ENCODE measurements around the gene RAB44. TPM values are rescaled to one million over a fixed set of nuclear protein-coding genes. Genes with fewer than 3 reads are reported as not detected.

The RAB44 gene
- total and polyA plus RNA-seq, 2 donors (not counting 1 experiment from before 2014, with no cell fraction given) = 0.15 to 0.16 TPM

- Histone ChIP-seq H4K20me1 (ENCODE audit: control insufficient read depth, insufficient read depth, low read length, poor library complexity, severe bottlenecking) (no peaks in the 10 kb centered on the region), H3K9me3 (ENCODE audit: control extremely low read depth in 1 of 3, control insufficient read depth in 2 of 3, insufficient read depth in 1 of 3, low read length in 2 of 3) (no peaks in the 10 kb centered on the region), H3K27ac (ENCODE audit: low read length in 2 of 2) (no peak overlapping the region), H3K36me3 (replicated peaks in 1 of 2; ENCODE audit: control extremely low read depth in 1 of 2, control insufficient read depth in 1 of 2, extremely low read depth in 1 of 2, insufficient read depth in 2 of 2, low read length in 1 of 2) (no peaks in the 10 kb centered on the region), H3K79me2 (ENCODE audit: control insufficient read depth, insufficient read depth, low read length) (no peaks in the 10 kb centered on the region), H3K4me3 (ENCODE audit: control extremely low read depth in 1 of 5, extremely low read depth in 1 of 5, insufficient read depth in 1 of 5, low read depth in 2 of 5, low read length in 4 of 5) (no peak overlapping the region), H3K27me3 (replicated peaks in 1 of 4; ENCODE audit: control extremely low read depth in 1 of 4, control insufficient read depth in 3 of 4, insufficient read depth in 4 of 4, low read length in 3 of 4) (peaks cover 0 to 9% (median 0%) of the 10 kb centered on the region in 4 experiments), H3K9ac (ENCODE audit: low read length) (no peak overlapping the region), H3K4me1 (ENCODE audit: control insufficient read depth in 2 of 2, insufficient read depth in 2 of 2, low read length in 2 of 2) (peaks cover 21 to 28% of the 10 kb centered on the region in 2 donors), H3K4me2 (replicated peaks; ENCODE audit: low read depth, low read length, poor library complexity, severe bottlenecking) (no peak overlapping the region), H2AFZ (ENCODE audit: insufficient read depth, low read depth, low read length, poor library complexity, severe bottlenecking) (no peak overlapping the region)
- no peak overlapping the region for H3K4me3 Mint-ChIP-seq
- H3K27ac Mint-ChIP-seq = no peak overlapping the region
- ChIA-PET CTCF (interaction anchor here (1.3 to 7.8 kb wide), 5 partner anchors 12 to 164 kb away, joined by 3 to 123 read pairs (median 22); no protein-coding TSS in a partner anchor), POLR2A (interaction anchor here (0.6 kb wide), 1 partner anchor 77 kb away, joined by 4 read pairs; no protein-coding TSS in a partner anchor)
- 75% methylated on average over 4 of the region's 5 CpGs for WGBS (ENCODE audit: insufficient coverage)
- ATAC-seq (ENCODE audit: low read depth) = no peak
- TF ChIP-seq CTCF (IDR thresholded peaks at IDR 0.05) (no peak), EZH2 (IDR thresholded peaks at IDR 0.05; ENCODE audit: borderline replicate concordance, insufficient read depth, low read depth, low read length, poor library complexity, severe bottlenecking) (no peak)
- no peaks in the 10 kb centered on the region for H3K9me3 Mint-ChIP-seq (ENCODE audit: insufficient read depth)
- peaks cover 27% of the 10 kb centered on the region for H3K27me3 Mint-ChIP-seq
- H3K4me1 Mint-ChIP-seq = peaks cover 27% of the 10 kb centered on the region
- no peak for DNase-seq
- intact Hi-C loops (cut with micrococcal nuclease) = no loop called here
These were observed 81.6 kb downstream of the RAB44 start for GRCh38 chr6:36779227-36779626.

GRCh38 chr6:36780442-36781177 lies 83.0 kb downstream of the RAB44 start:
- peak overlapping the region; percentile 64 for H3K4me3 Mint-ChIP-seq
- H3K4me3 ChIP-seq (ENCODE audit: control extremely low read depth in 1 of 5, extremely low read depth in 1 of 5, insufficient read depth in 1 of 5, low read depth in 2 of 5, low read length in 4 of 5) = no peak overlapping the region
- ChIA-PET POLR2A (interaction anchor here (0.9 kb wide), 1 partner anchor 61 kb away, joined by 3 read pairs; no protein-coding TSS in a partner anchor), CTCF (interaction anchor here (0.6 to 7.8 kb wide), 9 partner anchors 14 to 237 kb away, joined by 3 to 123 read pairs (median 6); no protein-coding TSS in a partner anchor)
- no peaks in the 10 kb centered on the region for H4K20me1 ChIP-seq (ENCODE audit: control insufficient read depth, insufficient read depth, low read length, poor library complexity, severe bottlenecking)
- no peaks in the 10 kb centered on the region for H3K36me3 ChIP-seq (replicated peaks in 1 of 2; ENCODE audit: control extremely low read depth in 1 of 2, control insufficient read depth in 1 of 2, extremely low read depth in 1 of 2, insufficient read depth in 2 of 2, low read length in 1 of 2)
- H3K27ac Mint-ChIP-seq = peak overlapping the region; percentile 71
- peak; percentile 54 for DNase-seq
- peak overlapping the region in 1 of 2 donors; percentile 10 for H3K27ac ChIP-seq (ENCODE audit: low read length in 2 of 2)
- peak; percentile 42 for ATAC-seq (ENCODE audit: low read depth)
- no peak for TF ChIP-seq CTCF (IDR thresholded peaks at IDR 0.05)
- no peak for TF ChIP-seq EZH2 (IDR thresholded peaks at IDR 0.05; ENCODE audit: borderline replicate concordance, insufficient read depth, low read depth, low read length, poor library complexity, severe bottlenecking)
- peaks cover 0 to 9% (median 0%) of the 10 kb centered on the region in 4 experiments for H3K27me3 ChIP-seq (replicated peaks in 1 of 4; ENCODE audit: control extremely low read depth in 1 of 4, control insufficient read depth in 3 of 4, insufficient read depth in 4 of 4, low read length in 3 of 4)
- peaks cover 17% of the 10 kb centered on the region for H3K27me3 Mint-ChIP-seq
- no peak overlapping the region for H2AFZ ChIP-seq (ENCODE audit: insufficient read depth, low read depth, low read length, poor library complexity, severe bottlenecking)
- H3K4me1 Mint-ChIP-seq = peaks cover 27% of the 10 kb centered on the region
- intact Hi-C loops (cut with micrococcal nuclease) = loop anchor here (1.0 to 5.0 kb wide), 2 partner anchors 14 to 358 kb away; no protein-coding TSS in a partner anchor
- no peaks in the 10 kb centered on the region for H3K79me2 ChIP-seq (ENCODE audit: control insufficient read depth, insufficient read depth, low read length)
- H3K9me3 Mint-ChIP-seq (ENCODE audit: insufficient read depth) = no peaks in the 10 kb centered on the region
- H3K4me1 ChIP-seq (ENCODE audit: control insufficient read depth in 2 of 2, insufficient read depth in 2 of 2, low read length in 2 of 2) = peaks cover 21 to 28% of the 10 kb centered on the region in 2 donors
- 0% methylated on average over 6 of the region's 11 CpGs for WGBS (ENCODE audit: insufficient coverage)
- H3K9me3 ChIP-seq (ENCODE audit: control extremely low read depth in 1 of 3, control insufficient read depth in 2 of 3, insufficient read depth in 1 of 3, low read length in 2 of 3) = no peaks in the 10 kb centered on the region
- H3K9ac ChIP-seq (ENCODE audit: low read length) = no peak overlapping the region
- H3K4me2 ChIP-seq (replicated peaks; ENCODE audit: low read depth, low read length, poor library complexity, severe bottlenecking) = peak overlapping the region; percentile 45
